Mononuclear cell (primary cell): ENCODE results near the gene SECTM1. TPM values are rescaled to one million over a fixed set of nuclear protein-coding genes. Genes with fewer than 3 reads are reported as not detected.
"Not testable (repeated sequence)": the region's sequence is repeated elsewhere in the genome, so short reads cannot be mapped to it uniquely, and the experiment has no call there.

ENCODE experiments used
- H3K27me3 ChIP-seq: 2 replicates; pipeline ENCODE4 v1.6.0; 2011; ENCODE audit warnings: low read length, control low read depth; ENCODE audit not compliant: insufficient read depth
- H3K4me1 ChIP-seq: 2 replicates; pipeline ENCODE4 v1.5.1; 2011; ENCODE audit warnings: mild to moderate bottlenecking, low read length, control low read depth; ENCODE audit not compliant: insufficient read depth
- H3K4me3 ChIP-seq: 2 replicates; pipeline ENCODE4 v1.5.1; 2011; ENCODE audit warnings: mild to moderate bottlenecking, low read length, moderate library complexity
- H3K9me3 ChIP-seq: 2 replicates; pipeline ENCODE4 v1.5.1; 2011; ENCODE audit warnings: low read depth, mild to moderate bottlenecking, control low read depth, low read length
- total RNA-seq: library from RNA; depleted of rRNA; stranded (reverse); fragments of >200 nt; gene quantifications from one replicate; pipeline ENCODE4 v1.2.3, GENCODE V29; 2012

Gene SECTM1
- total RNA-seq, 1 donor: 49.5 TPM

DNA sequence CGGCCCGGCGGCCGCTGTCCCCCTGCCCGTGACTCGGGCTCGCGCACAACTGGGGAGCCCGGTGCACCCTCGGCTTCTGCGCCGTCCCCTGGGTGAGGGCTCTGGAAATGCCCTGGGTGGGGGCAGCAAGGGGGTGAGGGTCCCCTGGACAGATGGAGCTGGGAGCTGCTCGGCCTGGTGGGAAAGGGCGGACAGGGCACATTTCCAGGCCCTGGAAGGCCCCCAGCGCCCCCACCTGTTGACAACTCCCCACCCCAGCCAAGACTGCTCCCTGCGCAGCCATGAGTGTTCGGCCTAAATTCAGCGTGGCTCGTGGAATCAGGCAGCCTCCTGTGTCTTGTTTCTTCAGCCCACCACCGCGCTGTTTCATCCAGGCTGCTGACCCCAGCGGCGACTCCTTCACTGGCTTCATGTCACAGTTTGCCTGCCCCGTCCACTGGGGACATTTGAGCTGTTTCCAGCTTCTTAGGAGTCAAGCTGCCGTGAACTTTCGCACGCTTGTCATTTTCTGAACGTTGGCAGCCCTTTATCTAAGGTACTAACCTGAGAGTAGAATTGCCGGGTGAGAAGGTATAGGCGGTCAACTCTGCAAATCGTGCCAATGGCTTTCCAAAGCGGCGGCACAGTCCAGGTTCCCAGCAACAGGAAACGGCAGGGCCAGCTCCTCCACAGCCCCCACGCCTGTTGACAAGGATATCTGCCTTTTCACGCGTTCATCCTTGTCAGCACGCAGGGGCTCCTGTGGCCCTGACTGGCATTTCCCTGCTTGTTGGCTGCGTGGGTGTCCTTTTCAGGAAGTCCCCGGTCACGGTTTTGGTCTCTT is 38.9 kb upstream of the SECTM1 start:
- H3K4me1 ChIP-seq: peaks cover 15% of the 10 kb centered on the region
- H3K27me3 ChIP-seq: peaks cover 40% of the 10 kb centered on the region
- no peaks in the 10 kb centered on the region for H3K9me3 ChIP-seq
- H3K4me3 ChIP-seq: no peak overlapping the region

DNA sequence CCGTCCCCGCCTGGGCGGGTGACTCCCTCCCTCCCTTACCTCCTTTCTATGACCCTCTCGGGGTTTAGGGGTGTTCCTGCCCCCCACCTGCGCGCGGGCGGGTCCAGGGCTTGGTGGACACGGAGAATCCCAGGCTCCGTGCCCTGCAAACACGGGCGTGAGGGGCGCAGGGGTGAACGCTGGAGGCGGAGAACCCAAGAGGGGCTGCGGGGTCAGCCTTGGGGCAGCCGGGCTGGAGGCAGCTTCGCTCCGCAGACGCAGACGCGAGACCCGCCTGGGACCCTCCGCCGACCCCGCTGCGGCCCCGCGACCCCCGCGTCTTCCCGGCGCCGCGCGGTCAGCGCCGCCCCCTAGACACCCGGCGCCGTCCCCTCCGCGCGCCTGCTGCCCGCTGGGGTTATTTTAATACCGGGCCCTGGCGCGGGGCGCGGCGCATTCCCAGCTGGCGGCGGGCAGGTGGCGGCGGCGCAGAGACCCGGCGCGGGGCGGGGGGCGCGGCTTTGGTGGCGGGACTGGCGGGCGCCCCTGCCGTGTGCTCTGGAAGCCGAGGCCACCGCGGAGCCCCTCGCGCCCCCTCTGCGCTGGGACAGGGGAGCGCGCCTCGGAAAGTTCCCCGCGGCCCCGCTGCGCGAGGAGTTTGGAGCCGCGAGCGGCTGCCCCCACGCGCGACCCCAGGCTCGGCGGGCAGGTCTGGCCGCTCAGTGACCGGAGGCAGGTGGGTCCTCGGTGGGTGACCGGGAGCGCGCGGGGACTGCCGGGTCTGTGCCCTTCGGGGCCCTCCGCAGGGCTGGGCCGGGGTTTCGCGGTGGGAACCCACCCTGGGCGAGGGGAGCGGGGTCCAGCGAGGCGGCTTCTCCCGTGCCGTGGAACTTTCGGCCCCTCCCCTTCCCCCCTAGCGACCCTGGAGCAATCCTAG is 38.0 kb upstream of the SECTM1 start, which contains the start of gene UTS2R:
TSS of gene UTS2R (plus strand) at position 433 of the 916 bp plus-strand sequence. CDS start 2,560 bp downstream, outside the sequence.
- Histone ChIP-seq H3K9me3 (no peaks in the 10 kb centered on the region), H3K4me1 (peaks cover 15% of the 10 kb centered on the region), H3K27me3 (peaks cover 40% of the 10 kb centered on the region), H3K4me3 (peak within 1 kb of the TSS; percentile 5)

DNA sequence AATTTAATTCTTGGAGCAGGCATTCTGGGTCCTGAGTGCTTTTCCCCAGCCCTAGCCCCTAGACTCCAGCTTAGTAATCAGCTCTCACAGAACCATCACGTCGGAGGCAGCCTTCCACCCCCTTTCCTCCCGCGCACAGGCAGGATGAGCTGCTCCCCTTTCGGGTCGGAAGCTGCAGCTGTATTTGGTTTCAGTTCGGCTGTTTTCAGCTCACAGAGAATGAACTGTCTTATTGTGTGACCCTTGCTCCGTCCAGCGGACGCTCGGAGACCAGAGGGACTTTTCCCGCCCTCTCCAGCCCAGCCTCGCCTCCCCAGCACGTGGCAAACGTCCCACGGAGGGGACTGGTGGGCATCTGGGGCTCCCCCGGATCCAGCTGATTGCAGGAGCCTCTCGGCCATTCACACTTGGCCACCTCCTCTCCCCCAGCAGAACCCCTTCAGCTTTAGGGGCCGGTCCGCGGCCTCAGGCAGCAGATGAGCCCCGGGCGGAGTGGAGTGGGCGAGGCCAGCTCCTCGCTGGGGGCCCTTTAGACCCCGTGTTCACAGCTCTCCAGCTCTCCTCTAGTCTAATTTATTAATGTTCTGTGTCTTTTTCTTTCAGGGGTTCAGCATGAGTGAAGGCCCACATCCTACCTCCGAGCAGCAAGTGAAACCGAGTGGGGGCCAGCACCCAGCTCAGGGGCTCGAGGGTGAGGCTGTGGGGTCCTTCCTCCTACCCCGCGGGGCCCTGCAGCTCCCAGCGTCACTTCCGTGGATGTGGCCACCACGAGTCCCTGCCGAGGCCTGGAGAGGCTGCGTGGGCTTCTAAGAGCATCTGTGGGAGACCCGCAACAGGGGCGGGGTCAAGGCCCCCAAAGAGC is 37.1 kb upstream of the SECTM1 start:
- Histone ChIP-seq H3K9me3 (no peaks in the 10 kb centered on the region), H3K4me3 (peak overlapping the region; percentile 5), H3K27me3 (peaks cover 40% of the 10 kb centered on the region), H3K4me1 (peaks cover 15% of the 10 kb centered on the region)

DNA sequence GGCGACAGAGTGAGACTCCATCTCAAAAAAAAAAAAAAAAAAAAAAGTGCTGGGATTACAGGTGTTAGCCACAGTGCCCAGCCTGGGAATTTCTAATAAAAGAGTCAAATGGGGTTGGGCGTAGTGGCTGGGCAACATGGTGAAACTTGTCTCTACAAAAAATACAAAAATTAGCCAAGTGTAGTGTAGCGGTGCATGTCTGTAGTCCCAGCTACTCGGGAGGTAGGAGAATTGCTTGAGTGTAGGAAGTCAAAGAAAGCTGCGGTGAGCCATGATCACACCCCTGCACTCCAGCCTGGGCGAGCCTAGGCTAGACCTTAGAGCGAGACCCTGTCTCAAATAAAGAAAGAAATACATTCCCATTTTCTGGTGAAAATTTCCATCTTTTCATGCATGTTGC is 35.6 kb upstream of the SECTM1 start:
- no peak overlapping the region for H3K4me3 ChIP-seq
- H3K4me1 ChIP-seq: peaks cover 15% of the 10 kb centered on the region
- peaks cover 37% of the 10 kb centered on the region for H3K27me3 ChIP-seq
- no peaks in the 10 kb centered on the region for H3K9me3 ChIP-seq

DNA sequence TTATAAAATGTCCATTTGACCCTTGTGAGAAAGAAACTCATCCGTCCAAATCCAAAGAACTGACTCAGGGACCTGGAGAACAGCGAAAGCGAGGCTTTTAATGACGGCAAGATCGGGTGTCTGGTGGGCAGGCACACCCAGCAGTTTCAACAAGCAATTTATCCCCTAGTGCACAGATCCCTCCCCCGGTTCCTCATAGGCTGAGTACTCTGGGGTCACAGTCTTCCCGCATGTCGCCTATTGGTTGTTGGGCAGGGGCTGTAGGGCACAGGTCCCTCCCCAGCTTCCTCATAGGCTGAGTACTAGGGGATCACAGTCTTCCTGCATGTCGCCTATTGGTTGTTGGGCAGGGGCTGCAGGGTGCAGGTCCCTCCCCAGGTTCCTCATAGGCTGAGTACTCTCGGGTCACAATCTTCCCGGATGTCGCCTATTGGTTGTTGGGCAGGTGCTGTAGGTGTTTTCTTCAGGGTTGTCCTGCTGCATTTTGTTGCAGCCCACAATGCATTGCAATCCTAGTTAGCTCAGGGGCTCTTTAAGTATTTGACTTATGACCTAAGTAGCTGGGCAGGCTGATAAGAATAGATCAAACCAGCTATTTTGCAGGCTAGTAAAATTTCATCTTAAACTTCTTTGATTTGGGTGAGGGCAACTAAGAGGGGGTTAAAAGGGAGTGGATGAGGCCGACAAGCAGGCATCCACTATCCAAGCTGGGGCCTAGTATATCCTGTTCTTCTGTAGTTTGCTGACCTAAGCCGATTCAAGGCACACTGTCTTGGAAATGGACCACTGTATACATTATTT is 34.4 kb upstream of the SECTM1 start:
- H3K4me1 ChIP-seq: peaks cover 15% of the 10 kb centered on the region
- no peaks in the 10 kb centered on the region for H3K9me3 ChIP-seq
- no peak overlapping the region for H3K4me3 ChIP-seq
- peaks cover 27% of the 10 kb centered on the region for H3K27me3 ChIP-seq

DNA sequence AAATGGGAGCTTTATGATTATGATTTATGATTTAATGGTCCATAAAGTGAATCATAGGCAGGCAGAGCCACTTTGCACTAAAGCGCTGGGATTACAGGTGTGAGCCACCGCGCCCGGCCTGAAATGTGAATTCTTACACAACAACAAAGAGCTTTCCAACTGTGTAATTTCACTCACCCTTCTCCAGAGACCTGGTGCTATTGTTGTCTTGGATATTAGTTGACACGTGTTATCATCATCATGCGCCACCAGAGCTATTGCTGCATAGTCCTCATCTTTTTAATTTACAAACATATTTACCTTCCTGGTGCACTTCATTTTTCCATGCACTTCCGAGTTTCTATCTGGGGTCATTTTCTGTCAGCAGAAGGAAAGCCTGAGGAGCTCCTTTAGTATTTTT is 33.2 kb upstream of the SECTM1 start:
- Histone ChIP-seq H3K27me3 (peaks cover 18% of the 10 kb centered on the region), H3K9me3 (no peaks in the 10 kb centered on the region), H3K4me1 (peaks cover 9% of the 10 kb centered on the region), H3K4me3 (no peak overlapping the region)

DNA sequence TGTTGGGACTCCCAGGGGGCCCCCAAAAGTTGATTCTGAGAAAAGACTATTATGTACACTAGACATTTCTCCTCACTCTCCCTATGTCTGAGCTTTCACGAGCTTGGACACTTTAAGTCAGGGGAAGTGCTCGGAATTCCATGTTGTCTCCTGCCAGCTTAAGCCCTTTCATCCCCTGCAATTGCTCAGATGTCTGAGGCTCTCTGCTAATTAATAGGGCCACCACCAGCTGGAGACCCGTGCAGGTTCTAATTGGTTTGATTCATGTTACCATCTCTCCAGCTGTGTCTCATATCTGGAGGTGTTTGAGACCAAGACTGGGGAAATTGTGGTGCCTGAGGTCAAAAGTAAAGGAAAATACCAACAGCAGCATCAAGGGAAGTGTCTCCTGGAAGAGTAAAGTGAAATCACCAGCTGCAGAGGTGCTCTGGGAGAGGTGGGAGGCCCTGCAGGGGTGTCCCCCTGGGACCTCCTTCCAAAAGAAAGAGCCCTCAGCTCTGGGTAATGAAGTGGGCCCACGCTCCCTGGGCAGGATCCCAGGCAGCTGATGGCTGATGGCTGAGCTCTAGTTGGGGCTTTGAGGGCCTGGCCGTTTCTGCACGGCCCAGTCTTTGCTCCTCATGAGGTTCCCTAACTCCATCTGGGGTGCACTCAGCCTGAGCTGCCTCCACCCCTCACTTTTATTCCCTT is 32.2 kb upstream of the SECTM1 start:
- peaks cover 12% of the 10 kb centered on the region for H3K27me3 ChIP-seq
- H3K9me3 ChIP-seq: no peaks in the 10 kb centered on the region
- H3K4me1 ChIP-seq: peaks cover 4% of the 10 kb centered on the region
- H3K4me3 ChIP-seq: no peak overlapping the region

DNA sequence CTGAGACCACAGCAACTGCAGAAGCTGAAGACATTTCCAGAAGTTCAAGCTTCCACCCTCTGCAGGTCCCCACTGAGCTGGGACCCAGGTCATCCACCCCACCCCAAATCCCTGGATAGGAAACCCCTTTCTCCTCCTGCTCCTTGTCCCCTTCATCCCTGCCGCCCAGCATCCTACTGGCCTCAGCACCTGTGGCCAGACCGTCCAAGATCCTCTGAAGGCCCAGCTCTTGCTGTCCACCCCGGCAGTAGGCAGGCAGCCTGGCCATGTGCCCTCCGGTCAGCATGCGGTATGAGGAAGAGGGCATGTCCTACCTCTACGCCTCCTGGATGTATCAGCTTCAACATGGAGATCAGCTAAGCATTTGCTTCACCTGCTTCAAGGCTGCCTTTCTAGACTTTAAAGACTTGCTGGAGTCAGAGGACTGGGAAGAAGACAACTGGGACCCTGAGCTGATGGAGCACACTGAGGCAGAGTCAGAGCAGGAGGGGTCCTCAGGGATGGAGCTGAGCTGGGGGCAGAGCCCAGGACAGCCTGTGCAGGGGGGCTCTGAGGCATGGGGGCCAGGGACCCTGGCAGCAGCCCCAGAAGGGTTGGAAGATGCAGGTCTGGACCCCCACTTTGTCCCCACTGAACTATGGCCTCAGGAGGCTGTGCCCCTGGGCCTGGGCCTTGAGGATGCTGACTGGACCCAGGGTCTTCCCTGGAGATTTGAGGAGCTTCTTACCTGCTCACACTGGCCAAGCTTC is 28.5 kb upstream of the SECTM1 start:
- H3K4me1 ChIP-seq: no peaks in the 10 kb centered on the region
- H3K9me3 ChIP-seq: no peaks in the 10 kb centered on the region
- peaks cover 2% of the 10 kb centered on the region for H3K27me3 ChIP-seq
- no peak overlapping the region for H3K4me3 ChIP-seq

DNA sequence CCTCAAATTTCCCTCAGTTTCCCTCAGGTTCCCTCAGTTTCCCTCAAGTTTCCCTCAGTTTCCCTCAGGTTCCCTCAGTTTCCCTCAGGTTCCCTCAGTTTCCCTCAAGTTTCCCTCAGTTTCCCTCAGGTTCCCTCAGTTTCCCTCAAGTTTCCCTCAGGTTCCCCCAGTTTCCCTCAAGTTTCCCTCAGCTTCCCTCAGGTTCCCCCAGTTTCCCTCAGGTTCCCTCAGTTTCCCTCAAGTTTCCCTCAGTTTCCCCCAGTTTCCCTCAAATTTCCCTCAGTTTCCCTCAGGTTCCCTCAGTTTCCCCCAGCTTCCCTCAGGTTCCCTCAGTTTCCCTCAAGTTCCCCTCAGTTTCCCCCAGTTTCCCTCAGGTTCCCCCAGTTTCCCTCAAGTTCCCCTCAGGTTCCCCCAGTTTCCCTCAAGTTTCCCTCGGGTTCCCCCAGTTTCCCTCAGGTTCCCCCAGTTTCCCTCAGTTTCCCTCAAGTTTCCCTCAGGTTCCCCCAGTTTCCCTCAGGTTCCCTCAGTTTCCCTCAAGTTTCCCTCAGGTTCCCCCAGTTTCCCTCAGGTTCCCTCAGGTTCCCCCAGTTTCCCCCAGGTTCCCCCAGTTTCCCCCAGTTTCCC is 26.0 kb upstream of the SECTM1 start:
- not testable (repeated sequence) for H3K4me3 ChIP-seq, H3K9me3 ChIP-seq, H3K4me1 ChIP-seq, H3K27me3 ChIP-seq

DNA sequence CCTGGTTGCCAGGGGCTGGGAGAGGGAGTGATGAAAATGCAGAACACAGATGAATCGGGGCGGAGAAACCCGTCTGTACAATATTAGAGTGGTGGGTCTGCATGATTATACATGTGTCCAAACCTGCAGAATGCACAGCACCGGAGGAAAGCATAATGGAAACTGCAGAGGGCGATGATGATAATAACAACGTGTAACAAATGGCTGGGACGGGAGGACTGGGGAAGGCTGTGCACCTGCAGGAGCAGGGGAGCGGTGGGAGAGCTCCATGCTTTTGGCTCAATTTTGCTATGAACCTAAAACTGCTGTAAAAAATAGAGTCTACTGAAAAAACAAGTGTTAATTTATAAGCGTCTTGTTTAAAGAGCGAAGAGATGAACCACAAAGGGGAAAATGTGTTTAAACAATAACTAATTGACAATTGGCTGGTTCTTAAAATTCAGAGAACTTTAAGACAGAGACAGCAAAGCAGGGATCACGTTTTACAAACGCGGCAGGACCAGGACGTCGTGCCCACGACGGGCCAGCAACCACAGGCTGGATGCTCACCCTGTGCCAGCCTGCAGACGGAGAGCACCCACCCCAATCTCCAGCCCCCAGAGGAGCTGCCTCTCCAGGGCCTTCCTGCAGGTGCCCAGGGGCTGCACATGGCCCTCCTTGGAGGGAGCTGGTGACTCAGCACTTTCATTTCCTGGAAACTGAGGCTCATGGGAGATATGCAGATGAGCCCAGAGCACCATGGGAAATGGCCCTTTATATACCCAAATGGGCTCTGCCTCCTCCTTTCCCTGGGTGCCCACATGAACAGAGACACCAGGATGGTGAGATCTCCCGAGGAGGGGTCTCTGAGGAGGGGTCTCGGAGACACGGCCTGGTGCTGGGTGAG is 25.1 kb upstream of the SECTM1 start, which contains the start of gene TEX19:
TSS of gene TEX19 (plus strand) at position 783 of the 886 bp plus-strand sequence. CDS start 2,904 bp downstream, outside the sequence.
- no peaks in the 10 kb centered on the region for H3K4me1 ChIP-seq
- H3K9me3 ChIP-seq: no peaks in the 10 kb centered on the region
- H3K27me3 ChIP-seq: peaks cover 2% of the 10 kb centered on the region
- no peak within 1 kb of the TSS for H3K4me3 ChIP-seq

DNA sequence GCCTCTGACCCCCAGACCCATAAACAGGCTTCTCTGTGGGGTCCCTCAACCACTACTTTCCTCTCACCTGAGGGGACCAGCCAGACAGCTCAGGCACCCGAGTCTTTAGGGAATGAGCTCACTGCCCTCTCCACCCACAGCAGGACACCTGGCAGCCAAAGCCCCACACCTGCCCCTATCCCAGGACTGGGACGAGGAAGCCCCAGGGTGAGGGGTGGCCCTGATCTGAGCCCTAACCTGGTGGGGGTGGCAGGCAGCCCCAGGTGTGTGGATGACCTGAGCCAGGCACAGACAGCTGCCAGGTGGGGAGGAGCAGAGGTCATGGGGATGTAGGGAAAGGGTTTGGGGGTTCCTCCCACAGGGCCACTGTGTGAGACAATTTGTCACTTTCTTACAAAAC is 23.8 kb upstream of the SECTM1 start:
- no peaks in the 10 kb centered on the region for H3K4me1 ChIP-seq
- H3K4me3 ChIP-seq: no peak overlapping the region
- H3K9me3 ChIP-seq: no peaks in the 10 kb centered on the region
- peaks cover 2% of the 10 kb centered on the region for H3K27me3 ChIP-seq

DNA sequence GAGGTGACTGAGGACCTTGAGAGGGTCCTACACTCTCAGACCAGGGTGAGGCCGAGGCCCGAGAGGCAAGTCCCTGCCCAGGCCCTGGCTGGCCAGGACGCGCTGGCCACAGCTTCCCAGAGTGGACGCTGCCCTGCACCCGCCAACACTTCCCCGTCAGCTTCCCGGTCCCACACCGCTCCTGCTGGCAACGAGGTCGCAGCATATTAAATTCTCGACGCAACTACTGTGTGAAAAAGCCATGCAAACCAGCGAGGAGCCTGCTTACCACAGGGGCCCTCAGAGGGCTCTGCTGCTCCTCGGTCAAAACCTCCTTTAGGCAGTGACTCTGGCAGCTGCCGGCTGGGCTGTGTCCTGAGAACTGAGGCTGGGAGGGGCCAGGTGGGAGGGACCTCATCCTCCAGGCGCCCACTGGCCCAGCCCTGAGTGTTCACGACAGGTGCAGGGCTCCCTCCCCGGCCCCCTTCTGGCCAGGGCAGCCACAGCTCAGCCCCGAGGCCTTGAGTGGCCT is 23.3 kb upstream of the SECTM1 start:
- no peaks in the 10 kb centered on the region for H3K4me1 ChIP-seq
- H3K27me3 ChIP-seq: peaks cover 2% of the 10 kb centered on the region
- H3K4me3 ChIP-seq: no peak overlapping the region
- H3K9me3 ChIP-seq: no peaks in the 10 kb centered on the region
